ENCODE measurements around the gene EHBP1.

EHBP1 gene

GRCh38 chr2:63009490-63009889 lies 304.0 kb downstream of the EHBP1 start:
- Histone ChIP-seq H3K4me3 (ENCODE audit: low read length, poor library complexity, severe bottlenecking) (no peak overlapping the region), H2AFZ (ENCODE audit: low read length) (no peak overlapping the region), H3K36me3 (ENCODE audit: insufficient read depth, low read length) (no peaks in the 10 kb centered on the region), H3K9me3 (ENCODE audit: insufficient read depth, low read depth, low read length) (no peaks in the 10 kb centered on the region), H4K20me1 (ENCODE audit: insufficient read depth, low read length, poor library complexity, severe bottlenecking) (no peaks in the 10 kb centered on the region), H3K4me2 (ENCODE audit: low read depth, low read length, poor library complexity, severe bottlenecking) (no peak overlapping the region), H3K9me2 (replicated peaks; ENCODE audit: low read depth, low read length) (no peaks in the 10 kb centered on the region), H3K4me1 (ENCODE audit: insufficient read depth, low read length, poor library complexity, severe bottlenecking) (no peaks in the 10 kb centered on the region), H3K9ac (ENCODE audit: low read depth, low read length, poor library complexity, severe bottlenecking) (no peak overlapping the region), H3F3A (ENCODE audit: low read depth) (no peaks in the 10 kb centered on the region), H3K79me2 (ENCODE audit: insufficient read depth, low read length) (no peaks in the 10 kb centered on the region), H3K27me3 (ENCODE audit: insufficient read depth, low read length, poor library complexity, severe bottlenecking) (no peaks in the 10 kb centered on the region)
- TF ChIP-seq CTCF (conservative IDR thresholded peaks at IDR 0.05; ENCODE audit: low read length) (no peak), EZH2phosphoT487 (IDR thresholded peaks at IDR 0.05; ENCODE audit: borderline replicate concordance) (no peak)

GRCh38 chr2:63012541-63012940 lies 307.0 kb downstream of the EHBP1 start:
- H4K20me1 ChIP-seq (ENCODE audit: insufficient read depth, low read length, poor library complexity, severe bottlenecking): no peaks in the 10 kb centered on the region
- H3K9me3 ChIP-seq (ENCODE audit: insufficient read depth, low read depth, low read length): no peaks in the 10 kb centered on the region
- no peak overlapping the region for H2AFZ ChIP-seq (ENCODE audit: low read length)
- TF ChIP-seq CTCF (conservative IDR thresholded peaks at IDR 0.05; ENCODE audit: low read length): no peak
- TF ChIP-seq EZH2phosphoT487 (IDR thresholded peaks at IDR 0.05; ENCODE audit: borderline replicate concordance): no peak
- H3K4me2 ChIP-seq (ENCODE audit: low read depth, low read length, poor library complexity, severe bottlenecking): no peak overlapping the region
- no peaks in the 10 kb centered on the region for H3K27me3 ChIP-seq (ENCODE audit: insufficient read depth, low read length, poor library complexity, severe bottlenecking)
- H3K79me2 ChIP-seq (ENCODE audit: insufficient read depth, low read length): no peaks in the 10 kb centered on the region
- no peak overlapping the region for H3K4me3 ChIP-seq (ENCODE audit: low read length, poor library complexity, severe bottlenecking)
- no peaks in the 10 kb centered on the region for H3K9me2 ChIP-seq (replicated peaks; ENCODE audit: low read depth, low read length)
- no peaks in the 10 kb centered on the region; the same call in 1 of the 2 replicates for H3K36me3 ChIP-seq (ENCODE audit: insufficient read depth, low read length)
- no peaks in the 10 kb centered on the region for H3F3A ChIP-seq (ENCODE audit: low read depth)
- H3K4me1 ChIP-seq (ENCODE audit: insufficient read depth, low read length, poor library complexity, severe bottlenecking): no peaks in the 10 kb centered on the region
- no peak overlapping the region for H3K9ac ChIP-seq (ENCODE audit: low read depth, low read length, poor library complexity, severe bottlenecking)

- H3K9me3 ChIP-seq (ENCODE audit: insufficient read depth, low read depth, low read length): no peaks in the 10 kb centered on the region
- H3K27me3 ChIP-seq (ENCODE audit: insufficient read depth, low read length, poor library complexity, severe bottlenecking): no peaks in the 10 kb centered on the region
- no peaks in the 10 kb centered on the region for H3F3A ChIP-seq (ENCODE audit: low read depth)
- no peak overlapping the region for H3K4me3 ChIP-seq (ENCODE audit: low read length, poor library complexity, severe bottlenecking)
- no peaks in the 10 kb centered on the region for H3K4me1 ChIP-seq (ENCODE audit: insufficient read depth, low read length, poor library complexity, severe bottlenecking)
- no peaks in the 10 kb centered on the region for H4K20me1 ChIP-seq (ENCODE audit: insufficient read depth, low read length, poor library complexity, severe bottlenecking)
- no peaks in the 10 kb centered on the region for H3K9me2 ChIP-seq (replicated peaks; ENCODE audit: low read depth, low read length)
- no peaks in the 10 kb centered on the region for H3K79me2 ChIP-seq (ENCODE audit: insufficient read depth, low read length)
- no peaks in the 10 kb centered on the region; the same call in 1 of the 2 replicates for H3K36me3 ChIP-seq (ENCODE audit: insufficient read depth, low read length)
- H3K4me2 ChIP-seq (ENCODE audit: low read depth, low read length, poor library complexity, severe bottlenecking): no peak overlapping the region
- no peak overlapping the region for H2AFZ ChIP-seq (ENCODE audit: low read length)
- TF ChIP-seq EZH2phosphoT487 (IDR thresholded peaks at IDR 0.05; ENCODE audit: borderline replicate concordance) (no peak), CTCF (conservative IDR thresholded peaks at IDR 0.05; ENCODE audit: low read length) (no peak)
- no peak overlapping the region for H3K9ac ChIP-seq (ENCODE audit: low read depth, low read length, poor library complexity, severe bottlenecking)
Measured at GRCh38 chr2:63013438-63013837, 307.9 kb downstream of the EHBP1 start.
